Measurements from ENCODE around the gene PIGS.
A peak's percentile ranks its signal among the peaks of the same experiment; 100 is the strongest.

The PIGS gene

DNA sequence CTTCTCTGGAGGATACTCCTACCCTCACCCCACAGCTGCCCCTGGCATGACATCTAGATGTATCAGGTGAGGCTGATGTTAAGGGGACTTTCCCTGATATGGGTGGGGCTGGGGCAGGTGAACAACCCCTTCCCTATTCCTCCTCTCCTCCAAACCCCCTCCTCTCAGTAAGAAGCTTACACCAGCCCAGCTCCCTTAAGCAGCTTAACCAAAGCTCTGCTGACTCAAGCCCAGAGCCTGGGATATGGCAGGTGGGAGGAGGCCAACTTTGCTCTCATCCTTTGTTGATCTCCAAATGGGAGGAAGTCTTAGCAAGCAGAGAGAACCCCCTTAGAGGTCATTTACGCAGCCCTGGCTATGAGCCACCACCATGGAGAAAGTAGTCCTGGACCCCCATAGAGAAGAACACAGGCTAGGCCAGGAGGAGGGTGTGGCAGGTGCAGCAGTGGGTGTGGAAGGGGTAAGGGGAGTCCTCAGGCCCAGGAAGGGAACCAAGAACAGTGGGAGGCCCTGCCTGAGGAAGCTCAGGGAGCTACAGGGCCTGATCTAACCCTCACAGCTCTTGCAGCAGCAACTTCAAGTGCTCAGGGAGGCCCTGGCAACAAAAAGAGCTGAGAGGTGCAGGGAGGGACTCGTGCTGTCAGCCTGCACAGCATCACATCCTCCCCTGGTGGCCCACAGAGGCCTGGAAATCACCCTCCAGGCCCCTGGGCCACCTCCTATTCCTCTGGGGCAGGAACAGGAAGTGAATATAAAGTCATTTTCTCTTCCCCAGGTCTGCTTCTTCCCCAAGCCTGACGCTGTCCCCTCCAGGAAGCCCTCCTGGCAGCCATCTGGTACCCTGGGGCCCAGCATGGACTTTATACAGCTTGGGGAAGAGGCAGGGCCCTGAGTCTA lies 21.8 kb downstream of the PIGS start:
- ChIA-PET POLR2A (interaction anchor here (1.0 to 2.1 kb wide), 4 partner anchors 12 to 96 kb away, joined by 3 to 5 read pairs (median 4); partner anchors contain the start of genes BLTP2 and PIGS), CTCF (interaction anchor here (1.1 to 3.2 kb wide), 5 partner anchors 10 to 97 kb away, joined by 4 to 16 read pairs (median 6); partner anchors contain the start of gene PIGS)
- DNase-seq (ENCODE audit: extremely low spot score), result no peak

DNA sequence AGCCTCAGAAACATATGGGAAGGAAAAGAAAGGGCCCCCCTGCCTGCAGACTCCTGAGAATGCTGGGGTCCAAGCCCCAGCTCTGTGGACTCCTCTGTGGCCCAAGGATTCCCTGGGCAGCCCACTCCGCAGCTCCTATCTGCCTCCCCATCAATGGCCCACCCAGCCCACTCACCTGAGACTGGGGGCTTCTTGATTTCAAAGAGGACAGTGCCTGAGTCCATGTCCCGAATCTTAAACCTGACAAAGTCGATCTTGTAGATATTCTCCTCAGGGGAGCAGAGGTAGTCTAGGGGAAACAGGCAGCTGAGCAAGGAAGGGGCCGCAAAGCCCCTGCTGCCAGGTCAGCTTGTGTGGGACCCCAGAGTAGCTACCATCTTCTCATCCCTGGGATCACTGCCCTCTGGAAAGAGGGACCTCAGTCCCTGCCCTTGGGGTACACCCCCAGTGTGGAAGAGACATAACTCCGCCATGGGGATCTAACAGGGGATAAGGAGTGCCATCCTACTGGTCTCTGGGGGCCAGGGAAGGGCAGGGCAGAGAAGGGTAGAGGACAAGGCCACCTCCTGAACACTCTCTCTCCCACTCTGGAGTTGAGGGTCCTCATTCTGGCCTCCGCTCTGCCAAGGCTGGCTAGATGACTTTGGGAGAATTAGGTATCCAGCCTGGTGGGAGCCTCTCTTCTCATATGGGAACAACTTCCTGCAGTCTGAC lies 22.8 kb downstream of the PIGS start:
- TF ChIP-seq HDGF (IDR thresholded peaks at IDR 0.05; ENCODE audit: borderline replicate concordance), result no peak
- TF ChIP-seq NFRKB (IDR thresholded peaks at IDR 0.05), result no peak
- no peak for TF ChIP-seq L3MBTL2 (conservative IDR thresholded peaks at IDR 0.05)
- no peak for DNase-seq (ENCODE audit: extremely low spot score)
- ChIA-PET CTCF (interaction anchor here (0.5 to 3.2 kb wide), 6 partner anchors 9 to 174 kb away, joined by 3 to 16 read pairs (median 5); partner anchors contain the start of gene PIGS), POLR2A (no interaction called here)

More for the DNA sequence above, 21.8 kb downstream of the PIGS start:
- no peak for TF ChIP-seq FOXM1 (IDR thresholded peaks at IDR 0.05; ENCODE audit: borderline replicate concordance)
- TF ChIP-seq HDGF (IDR thresholded peaks at IDR 0.05; ENCODE audit: borderline replicate concordance), result no peak
- no peak for TF ChIP-seq ARNT (IDR thresholded peaks at IDR 0.05)
- TF ChIP-seq FOXK2 (IDR thresholded peaks at IDR 0.05), result no peak
- TF ChIP-seq, protein P1, sequence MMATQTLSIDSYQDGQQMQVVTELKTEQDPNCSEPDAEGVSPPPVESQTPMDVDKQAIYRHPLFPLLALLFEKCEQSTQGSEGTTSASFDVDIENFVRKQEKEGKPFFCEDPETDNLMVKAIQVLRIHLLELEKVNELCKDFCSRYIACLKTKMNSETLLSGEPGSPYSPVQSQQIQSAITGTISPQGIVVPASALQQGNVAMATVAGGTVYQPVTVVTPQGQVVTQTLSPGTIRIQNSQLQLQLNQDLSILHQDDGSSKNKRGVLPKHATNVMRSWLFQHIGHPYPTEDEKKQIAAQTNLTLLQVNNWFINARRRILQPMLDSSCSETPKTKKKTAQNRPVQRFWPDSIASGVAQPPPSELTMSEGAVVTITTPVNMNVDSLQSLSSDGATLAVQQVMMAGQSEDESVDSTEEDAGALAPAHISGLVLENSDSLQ (IDR thresholded peaks at IDR 0.05), result no peak
- TF ChIP-seq NFRKB (IDR thresholded peaks at IDR 0.05), result no peak
- TF ChIP-seq L3MBTL2 (conservative IDR thresholded peaks at IDR 0.05), result no peak
- TF ChIP-seq SUZ12 (IDR thresholded peaks at IDR 0.05), result no peak
- no peak for TF ChIP-seq LEF1 (IDR thresholded peaks at IDR 0.05; ENCODE audit: borderline replicate concordance)
- no peak for TF ChIP-seq FOXA1 (IDR thresholded peaks at IDR 0.05)
- no peak for TF ChIP-seq ZNF384 (IDR thresholded peaks at IDR 0.05)
- no peak for TF ChIP-seq TARDBP (IDR thresholded peaks at IDR 0.05)
- no peak for TF ChIP-seq CTBP1 (IDR thresholded peaks at IDR 0.05; ENCODE audit: borderline replicate concordance)
- no peak for TF ChIP-seq BHLHE40 (IDR thresholded peaks at IDR 0.05; ENCODE audit: borderline replicate concordance)
- TF ChIP-seq SP1 (IDR thresholded peaks at IDR 0.05), result no peak
- no peak for TF ChIP-seq ELF4 (IDR thresholded peaks at IDR 0.05)

DNA sequence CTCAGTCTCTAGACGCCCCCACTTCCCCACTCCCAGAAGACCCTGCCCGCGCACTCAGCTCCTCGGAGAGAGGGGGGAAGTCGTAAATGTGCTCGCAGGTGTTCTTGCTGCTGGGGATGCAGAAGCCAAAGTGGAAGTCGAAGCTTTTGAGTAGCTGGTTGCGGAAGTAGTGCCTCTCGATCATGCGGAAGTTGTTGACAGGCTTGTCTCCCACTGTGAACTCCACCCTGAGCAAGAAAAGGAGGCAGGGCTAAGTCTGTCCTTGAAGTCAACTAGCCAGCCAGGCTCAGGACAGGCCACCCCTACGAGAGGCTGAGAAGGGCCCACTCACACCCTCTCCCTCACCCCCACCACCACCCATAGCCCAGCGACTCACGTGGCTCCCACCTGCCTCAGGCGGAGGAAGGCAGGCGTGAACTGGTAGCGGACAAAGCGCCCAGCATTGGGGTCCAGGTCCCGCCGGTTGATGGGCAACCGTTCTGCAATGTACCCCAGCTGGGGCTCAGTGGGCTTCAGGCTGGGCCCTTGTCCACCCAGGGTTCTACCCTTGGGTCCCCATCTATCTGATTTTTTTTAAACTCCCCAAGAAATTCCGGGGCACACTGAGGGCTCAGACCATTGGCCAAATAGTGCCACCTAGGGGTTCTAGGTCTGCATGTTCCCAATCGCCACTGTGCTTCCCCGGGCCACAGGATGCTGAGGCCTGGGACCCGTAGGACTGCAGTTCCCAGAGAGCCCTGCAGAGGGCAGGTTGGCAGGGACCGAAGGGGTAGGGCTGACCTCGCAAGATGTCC lies 23.5 kb downstream of the PIGS start:
- DNase-seq (ENCODE audit: extremely low spot score), result peak; percentile 71
- POLR2A ChIA-PET, result interaction anchor here (1.1 kb wide), 1 partner anchor 62 kb away, joined by 3 read pairs; no protein-coding TSS in a partner anchor
- no peak for TF ChIP-seq ELF4 (IDR thresholded peaks at IDR 0.05)
- TF ChIP-seq ZNF384 (IDR thresholded peaks at IDR 0.05), result no peak
- TF ChIP-seq, protein P1 (IDR thresholded peaks at IDR 0.05), result no peak
- no peak for TF ChIP-seq SP1 (IDR thresholded peaks at IDR 0.05)
- TF ChIP-seq NFRKB (IDR thresholded peaks at IDR 0.05), result no peak
- no peak for TF ChIP-seq SUZ12 (IDR thresholded peaks at IDR 0.05)
- TF ChIP-seq CTBP1 (IDR thresholded peaks at IDR 0.05; ENCODE audit: borderline replicate concordance), result no peak
- TF ChIP-seq L3MBTL2 (conservative IDR thresholded peaks at IDR 0.05), result no peak
- no peak for TF ChIP-seq BHLHE40 (IDR thresholded peaks at IDR 0.05; ENCODE audit: borderline replicate concordance)
- no peak for TF ChIP-seq LEF1 (IDR thresholded peaks at IDR 0.05; ENCODE audit: borderline replicate concordance)
- TF ChIP-seq TARDBP (IDR thresholded peaks at IDR 0.05), result no peak
- no peak for TF ChIP-seq FOXM1 (IDR thresholded peaks at IDR 0.05; ENCODE audit: borderline replicate concordance)
- CTCF ChIA-PET, result interaction anchor here (0.5 to 3.2 kb wide), 3 partner anchors 12 to 174 kb away, joined by 3 to 16 read pairs (median 3); no protein-coding TSS in a partner anchor

DNA sequence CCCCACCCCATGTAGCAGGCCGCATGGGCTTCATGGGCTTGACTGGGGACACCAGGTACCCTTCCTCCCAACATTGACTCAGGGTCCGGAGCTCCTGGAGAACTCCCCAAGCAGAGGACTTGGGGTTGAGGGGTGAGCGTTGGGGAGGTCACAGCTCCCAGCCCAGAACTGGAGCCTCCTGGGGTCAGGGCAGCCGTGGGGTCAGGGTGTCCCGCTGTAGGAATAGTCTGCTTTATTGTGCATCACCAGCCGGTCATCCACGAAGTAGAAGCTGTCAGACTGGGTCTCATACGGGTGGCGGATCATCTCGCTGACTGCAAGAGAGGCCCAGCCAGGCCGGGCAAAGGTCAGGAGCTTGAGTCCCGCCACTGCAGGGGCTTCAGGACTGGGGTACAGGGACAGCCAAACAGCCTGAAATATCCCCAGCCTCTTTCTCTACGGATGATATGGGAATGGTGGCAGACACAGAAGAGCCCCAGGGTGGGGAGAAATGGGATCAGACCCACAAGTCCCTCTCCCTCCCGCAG lies 24.2 kb downstream of the PIGS start:
- CTCF ChIA-PET, result interaction anchor here (0.6 to 3.2 kb wide), 2 partner anchors 11 to 73 kb away, joined by 3 to 16 read pairs; no protein-coding TSS in a partner anchor
- DNase-seq (ENCODE audit: extremely low spot score), result no peak
- TF ChIP-seq LEF1 (IDR thresholded peaks at IDR 0.05; ENCODE audit: borderline replicate concordance) (no peak), SP1 (IDR thresholded peaks at IDR 0.05) (no peak), CTBP1 (IDR thresholded peaks at IDR 0.05; ENCODE audit: borderline replicate concordance) (no peak), ZNF384 (IDR thresholded peaks at IDR 0.05) (no peak), HDGF (IDR thresholded peaks at IDR 0.05; ENCODE audit: borderline replicate concordance) (no peak), BHLHE40 (IDR thresholded peaks at IDR 0.05; ENCODE audit: borderline replicate concordance) (no peak), TARDBP (IDR thresholded peaks at IDR 0.05) (no peak), NFRKB (IDR thresholded peaks at IDR 0.05) (no peak)
- TF ChIP-seq, protein P1 (IDR thresholded peaks at IDR 0.05), result no peak
- POLR2A ChIA-PET, result interaction anchor here (1.1 kb wide), 1 partner anchor 62 kb away, joined by 3 read pairs; no protein-coding TSS in a partner anchor

Measured in HEK293T (cell line).